Dedifferentiated amniotic fluid mesenchymal stem cell (primary cell): ENCODE results near the gene LDLRAD4.

Experiments used
- DNase-seq: peaks from one replicate; pipeline ENCODE4 v3.0.0-alpha.2; 2016; ENCODE audit errors: extremely low spot score

Gene LDLRAD4

DNA sequence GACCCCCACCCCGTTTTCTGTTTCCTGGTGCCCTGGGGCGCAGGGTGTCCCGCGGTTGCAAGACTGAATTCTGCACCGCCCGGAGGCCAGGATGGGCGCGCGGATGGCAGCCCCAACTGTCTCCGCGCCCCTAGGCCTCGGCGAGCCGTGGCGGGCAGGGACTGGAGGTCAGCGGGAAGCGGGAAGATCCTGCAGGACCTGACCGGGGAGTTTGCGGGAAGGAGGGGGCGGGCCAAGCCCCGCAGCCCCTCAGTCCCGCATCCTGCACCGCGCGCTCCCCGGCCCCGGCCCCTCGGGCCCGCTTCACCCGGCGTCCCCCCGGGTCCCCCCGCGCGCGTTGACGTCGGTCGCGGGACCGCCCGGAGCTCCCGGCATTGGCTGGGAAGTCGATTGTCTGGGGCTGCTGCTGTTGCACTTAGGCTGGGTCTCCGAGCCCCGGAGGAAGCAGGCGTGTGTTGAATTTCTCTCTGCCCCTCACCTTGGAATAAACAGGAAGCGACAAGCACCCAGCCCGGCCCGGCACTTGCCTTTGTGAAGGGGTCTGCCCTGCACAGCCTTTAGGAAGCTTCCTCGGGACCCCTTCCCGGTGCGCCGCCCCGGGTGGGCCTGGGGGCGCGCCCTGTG is at the start of gene LDLRAD4:
Gene LDLRAD4 (plus strand): TSS at position 393 of the 624 bp plus-strand sequence.
- DNase-seq = no peak

DNA sequence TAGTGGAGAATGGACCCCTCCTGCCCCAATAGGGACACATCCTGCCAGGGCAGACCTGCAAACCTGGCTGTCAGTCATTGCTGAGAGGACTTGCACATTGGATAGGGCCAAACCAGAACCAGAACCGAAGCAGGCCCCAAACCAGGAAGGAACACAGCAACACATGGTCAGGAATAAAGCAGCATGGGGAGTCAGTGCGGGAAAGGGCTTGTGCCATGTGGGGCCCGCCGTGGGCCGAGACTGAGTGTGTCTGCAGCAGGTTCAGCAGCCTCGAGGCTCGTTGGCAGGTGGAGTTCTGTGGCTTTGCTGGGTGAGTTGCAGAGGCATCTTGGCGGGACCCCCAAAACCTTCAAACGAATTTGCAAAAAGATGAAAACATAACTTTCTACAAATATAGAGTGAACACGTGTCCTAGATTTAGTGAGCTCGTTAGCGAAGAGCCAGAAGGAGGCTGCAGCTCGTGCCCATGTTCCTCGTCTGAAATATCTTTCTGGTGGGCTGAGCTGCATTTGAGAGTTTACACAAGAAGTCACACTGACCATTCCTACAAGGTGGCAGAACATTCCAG is 44.9 kb upstream of the LDLRAD4 start:
- no peak for DNase-seq

DNA sequence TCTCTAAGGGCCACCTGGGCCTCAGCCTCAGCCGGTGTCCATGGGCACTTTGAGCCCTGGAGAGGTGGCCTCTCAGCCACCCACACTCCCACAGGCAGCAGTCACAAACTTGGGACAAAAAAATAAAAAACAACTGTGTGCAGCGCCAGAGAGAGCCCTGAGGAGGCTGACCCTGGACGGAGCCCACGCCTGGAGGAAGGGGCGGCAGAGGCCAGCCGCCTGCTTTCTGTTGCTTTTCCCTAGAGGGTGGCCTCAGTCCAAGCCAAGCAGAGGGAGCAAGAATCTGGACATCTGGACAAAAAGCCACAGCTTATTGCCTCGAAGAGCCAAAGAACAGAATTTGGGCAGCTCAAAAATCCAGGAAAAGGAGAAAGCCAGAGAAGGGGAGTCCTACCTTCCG is 43.3 kb upstream of the LDLRAD4 start:
- no peak for DNase-seq

DNA sequence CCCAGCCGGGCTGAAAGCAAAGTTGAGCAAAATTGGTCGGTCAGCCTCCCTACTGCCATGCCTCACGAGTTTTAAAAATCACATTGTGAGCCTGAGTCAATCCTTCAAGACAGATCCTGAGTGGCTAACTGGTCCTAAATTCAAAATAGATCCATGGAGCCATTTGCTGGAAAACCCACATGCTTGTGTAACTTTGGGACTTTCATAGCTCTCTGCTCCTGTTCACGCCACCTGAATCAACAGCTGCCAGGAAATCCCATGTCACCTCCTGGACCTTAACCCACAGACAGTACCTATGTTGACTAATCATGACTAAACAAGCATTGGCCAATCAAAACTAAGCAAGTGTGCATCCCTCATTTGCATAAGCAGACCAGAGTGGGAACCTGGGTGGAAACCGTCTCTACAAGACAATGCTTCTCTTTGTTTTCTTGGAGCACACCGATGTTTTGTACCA is 42.8 kb upstream of the LDLRAD4 start:
- no peak for DNase-seq

DNA sequence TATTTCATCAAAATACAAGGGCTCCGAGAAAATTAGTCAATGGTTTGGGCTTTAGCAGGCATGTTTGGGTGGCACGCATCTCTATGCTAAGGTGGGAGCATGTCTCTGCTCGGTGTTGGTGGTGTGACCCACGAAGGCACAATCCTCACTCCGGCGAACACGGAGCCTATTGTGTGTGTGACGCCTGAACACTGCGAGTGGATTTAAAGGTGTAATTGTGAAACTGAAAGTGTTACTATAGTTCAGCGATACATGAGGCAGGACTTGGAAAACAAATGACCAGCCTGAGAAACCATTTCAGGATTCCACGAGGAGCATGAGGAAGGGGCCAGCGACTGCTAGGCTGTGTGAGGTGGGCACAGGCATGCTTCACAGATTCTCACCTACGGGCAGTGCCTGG is 41.7 kb upstream of the LDLRAD4 start:
- no peak for DNase-seq

DNA sequence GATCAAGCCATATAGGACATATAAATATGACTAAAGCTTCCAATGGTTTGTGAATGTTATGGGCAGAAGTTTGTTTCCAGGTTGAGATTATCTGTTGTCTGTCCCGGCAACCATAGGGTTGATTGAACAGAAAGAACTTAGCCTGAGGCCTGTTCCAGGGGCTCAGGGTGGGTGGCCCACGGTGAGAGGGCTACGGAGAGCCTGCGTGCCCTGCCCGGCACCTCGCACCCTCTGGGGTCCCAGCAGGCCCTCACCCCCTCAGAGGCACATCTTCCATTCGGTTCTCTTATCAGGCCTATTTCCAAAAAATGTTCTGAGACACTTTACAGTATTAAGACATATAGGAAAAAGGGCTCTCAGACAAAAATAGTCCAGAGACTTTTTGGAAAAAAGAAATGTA is 40.4 kb upstream of the LDLRAD4 start:
- no peak for DNase-seq

DNA sequence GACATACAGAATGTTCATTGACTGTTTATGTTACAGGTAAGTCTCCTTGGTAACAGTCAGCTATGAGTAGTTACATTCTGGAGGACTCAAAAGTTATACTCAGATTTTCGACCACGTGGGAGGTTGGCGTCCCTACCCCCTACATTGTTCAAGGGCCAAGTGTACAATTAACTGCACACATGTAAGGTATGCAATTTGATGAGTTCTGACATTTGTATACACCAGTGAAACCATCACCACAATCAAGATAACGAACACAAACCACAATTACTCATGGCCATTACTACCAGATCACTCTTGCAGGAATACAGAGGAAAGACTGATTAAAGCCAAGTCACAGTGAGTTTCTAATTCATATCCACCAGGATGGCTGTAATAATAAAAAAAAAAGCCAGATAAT is 39.6 kb upstream of the LDLRAD4 start:
- DNase-seq = no peak

DNA sequence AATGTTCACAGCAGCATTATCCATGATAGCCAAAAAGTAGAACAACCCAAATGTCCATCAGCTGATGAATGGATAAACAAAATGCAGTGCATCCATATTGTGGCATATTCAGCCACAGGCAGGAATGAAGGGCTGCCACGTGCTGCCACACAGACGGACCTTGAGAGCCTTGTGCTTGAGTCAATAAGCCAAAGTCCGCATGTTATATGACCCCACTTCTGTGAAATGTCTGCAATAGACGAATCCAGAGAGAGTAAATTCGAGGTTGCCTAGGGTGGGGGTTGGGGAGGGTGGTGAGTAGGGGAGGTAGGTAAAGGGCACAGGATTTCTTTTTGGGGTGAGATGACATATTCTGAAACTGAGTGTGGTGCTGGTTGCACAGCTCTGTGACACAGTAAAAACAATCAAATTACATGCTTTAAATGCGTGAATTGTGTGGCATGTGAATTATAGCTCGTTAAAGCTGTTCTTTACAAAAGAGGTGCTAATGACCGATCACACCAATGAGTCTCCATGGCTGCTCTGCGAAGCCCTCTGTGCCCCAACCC is 38.9 kb upstream of the LDLRAD4 start:
- no peak for DNase-seq

DNA sequence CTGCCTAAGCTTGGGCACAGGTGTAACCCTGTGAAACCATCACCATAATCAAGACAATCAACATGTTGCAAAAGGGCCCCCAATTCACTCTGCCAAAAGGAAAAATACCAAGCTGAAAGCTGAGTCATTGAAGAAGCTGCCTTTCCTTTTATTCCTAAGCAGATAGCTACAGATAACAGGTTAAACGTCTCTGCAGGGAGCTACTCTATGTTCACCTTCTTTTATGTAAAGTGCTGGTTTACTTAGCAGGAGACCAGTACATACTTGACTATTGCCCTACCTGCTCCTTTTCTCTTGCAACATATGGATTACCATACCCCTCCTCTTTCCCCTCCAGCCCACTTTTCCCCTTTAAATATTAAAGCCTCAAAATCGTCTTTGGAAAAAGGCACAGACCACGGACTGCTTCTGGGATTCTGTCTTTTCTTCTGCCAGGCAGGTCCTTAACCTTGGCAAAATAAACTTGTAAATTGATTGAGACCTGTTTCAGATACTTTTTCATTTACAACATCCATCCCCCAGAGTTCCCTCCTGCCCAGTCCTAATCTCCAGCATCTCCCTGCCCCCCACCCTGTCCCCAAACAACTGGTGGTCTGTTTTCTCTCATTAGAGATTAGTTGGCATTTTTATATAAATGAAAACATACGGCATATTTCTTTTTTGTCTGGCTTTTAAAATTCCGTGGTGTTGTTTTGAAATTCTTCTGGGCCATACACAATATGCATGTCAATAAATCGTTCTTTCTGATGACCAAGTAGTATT is 37.8 kb upstream of the LDLRAD4 start:
- no peak for DNase-seq

DNA sequence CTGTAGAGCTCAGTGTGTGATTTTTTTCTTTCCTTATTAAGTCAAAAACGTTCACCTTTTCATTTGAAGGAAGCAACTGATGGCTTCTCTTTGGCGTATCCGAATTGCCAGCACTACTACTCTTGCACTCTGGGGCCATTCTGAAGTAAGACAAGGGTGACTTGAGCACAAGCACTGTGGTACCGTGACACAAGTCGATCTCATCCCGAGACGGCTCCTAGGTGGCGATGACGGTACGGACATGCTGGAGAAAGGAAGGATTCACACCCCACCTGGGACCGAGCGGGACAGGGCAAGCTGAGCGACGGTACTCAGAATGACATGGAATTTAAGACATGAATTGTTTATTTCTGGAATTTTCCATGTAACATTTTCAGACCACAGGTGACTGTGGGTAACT is 36.8 kb upstream of the LDLRAD4 start:
- no peak for DNase-seq

DNA sequence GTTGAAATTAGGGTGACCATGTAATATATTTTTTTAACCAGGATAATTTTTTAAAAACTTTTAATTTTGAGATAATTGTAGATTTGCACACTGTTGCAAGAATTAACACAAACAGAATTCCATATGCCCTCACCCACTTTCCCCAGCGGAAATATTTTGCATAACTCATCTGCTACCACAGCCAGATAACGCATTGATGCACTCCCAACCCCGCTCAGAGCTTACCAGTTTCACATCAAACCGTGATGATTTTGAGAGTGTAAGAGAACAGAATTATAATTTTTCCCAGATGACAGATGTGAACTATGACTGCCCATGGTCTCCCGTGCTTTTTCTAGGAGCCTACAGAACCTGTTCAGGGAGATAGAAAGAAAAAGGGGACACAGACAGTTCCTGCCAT is 35.2 kb upstream of the LDLRAD4 start:
- no peak for DNase-seq

DNA sequence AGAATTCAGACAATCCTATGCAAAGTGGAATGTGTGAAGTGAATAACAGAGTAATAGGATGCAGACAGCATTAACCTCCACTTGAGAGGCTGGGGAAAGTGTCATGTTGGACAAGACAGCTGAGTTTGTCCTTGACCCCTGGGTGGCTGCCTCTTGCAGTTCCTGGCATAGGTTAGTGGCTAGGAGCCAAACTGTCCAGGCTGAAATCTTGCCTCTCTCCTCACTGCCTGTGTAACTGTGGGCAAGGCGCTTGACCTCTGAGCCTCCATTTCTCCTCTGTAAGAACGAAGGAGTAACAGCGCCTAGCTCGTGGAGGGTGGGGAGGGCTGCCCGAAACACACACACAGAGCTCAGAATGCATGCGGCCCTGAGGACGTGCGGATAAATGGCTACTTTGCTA is 34.8 kb upstream of the LDLRAD4 start:
- no peak for DNase-seq

DNA sequence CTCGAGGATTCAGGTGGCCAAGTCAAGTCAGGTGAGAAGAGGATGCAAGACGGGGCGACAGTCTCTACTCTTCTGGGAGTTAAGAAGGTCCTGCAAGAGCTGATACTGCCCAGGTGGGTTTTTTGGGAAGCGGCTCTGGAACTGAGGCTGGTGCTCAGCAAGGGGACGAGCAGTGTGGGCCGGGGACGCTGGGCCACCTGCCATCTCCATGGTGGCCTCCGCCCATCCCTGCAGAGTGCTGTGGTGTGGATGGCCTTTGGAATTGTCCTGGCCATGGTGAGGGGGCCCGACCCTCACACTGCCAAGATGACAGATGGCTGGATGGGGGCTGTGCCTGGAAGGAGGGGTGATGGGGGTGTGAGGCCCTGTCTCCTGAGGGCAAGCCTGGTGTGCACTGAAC is 34.2 kb upstream of the LDLRAD4 start:
- DNase-seq = no peak

DNA sequence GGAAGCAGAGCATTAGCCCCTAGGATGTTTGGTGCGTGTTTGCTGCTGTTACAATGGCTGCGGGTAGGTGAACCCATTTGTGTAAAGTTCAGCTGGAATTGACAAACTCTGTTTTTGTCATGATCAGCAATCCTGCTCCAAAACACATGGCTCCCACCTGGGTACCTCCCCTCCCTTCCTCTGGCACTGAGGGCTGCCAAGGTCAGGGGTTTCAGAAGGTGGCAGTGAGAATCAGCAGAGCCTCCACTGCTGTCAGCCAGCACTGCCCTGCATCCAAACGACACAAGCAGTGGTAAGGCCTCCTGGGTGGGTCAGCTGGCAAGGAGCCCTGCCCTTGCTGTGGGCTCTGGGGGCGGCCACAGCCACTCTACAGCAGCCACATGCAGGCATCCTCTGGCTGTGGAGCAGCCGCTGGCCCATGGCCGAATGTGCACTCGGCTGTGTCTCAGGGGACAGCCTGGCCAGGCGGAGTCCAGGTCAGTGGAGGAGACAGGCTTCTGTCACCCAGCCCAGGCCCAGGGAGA is 32.8 kb upstream of the LDLRAD4 start:
- no peak for DNase-seq

DNA sequence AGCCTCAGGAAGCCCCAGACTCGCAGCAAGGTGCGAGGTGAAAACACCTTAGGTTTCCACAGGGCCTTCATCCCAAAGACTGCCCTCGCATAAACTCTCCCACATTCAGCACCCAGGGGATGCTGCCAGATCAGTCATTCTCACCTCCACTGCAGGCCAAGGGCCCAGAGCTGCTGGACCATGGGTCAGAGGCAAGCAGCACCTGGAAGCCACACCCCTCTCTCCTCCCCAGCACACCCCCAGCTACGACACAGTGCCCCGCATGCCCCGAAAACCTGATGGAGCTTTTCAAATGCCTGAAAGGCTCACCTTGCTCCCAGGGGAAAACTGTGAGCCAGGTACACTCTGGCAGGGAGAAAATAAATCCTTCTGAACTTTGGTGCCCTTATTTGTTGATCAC is 31.9 kb upstream of the LDLRAD4 start:
- no peak for DNase-seq

DNA sequence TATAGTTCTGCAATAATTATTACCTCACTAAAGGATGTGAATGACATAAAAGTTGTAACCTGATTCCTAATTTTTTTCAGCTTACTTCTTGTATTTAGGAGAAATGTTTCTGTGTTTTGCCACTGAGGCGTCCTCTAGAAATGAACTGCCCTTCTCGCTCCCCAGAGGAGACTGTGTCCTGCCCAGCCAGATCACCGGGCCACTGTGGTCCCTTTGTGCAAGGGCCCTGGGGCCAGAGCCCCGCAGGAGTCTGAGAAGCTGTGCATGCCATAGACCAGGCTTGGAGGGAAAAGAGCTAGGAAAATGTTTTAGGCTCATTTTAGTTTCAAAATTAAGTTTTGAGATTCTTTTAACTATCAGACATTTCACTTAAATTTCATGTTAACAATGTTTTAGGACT is 31.1 kb upstream of the LDLRAD4 start:
- no peak for DNase-seq

DNA sequence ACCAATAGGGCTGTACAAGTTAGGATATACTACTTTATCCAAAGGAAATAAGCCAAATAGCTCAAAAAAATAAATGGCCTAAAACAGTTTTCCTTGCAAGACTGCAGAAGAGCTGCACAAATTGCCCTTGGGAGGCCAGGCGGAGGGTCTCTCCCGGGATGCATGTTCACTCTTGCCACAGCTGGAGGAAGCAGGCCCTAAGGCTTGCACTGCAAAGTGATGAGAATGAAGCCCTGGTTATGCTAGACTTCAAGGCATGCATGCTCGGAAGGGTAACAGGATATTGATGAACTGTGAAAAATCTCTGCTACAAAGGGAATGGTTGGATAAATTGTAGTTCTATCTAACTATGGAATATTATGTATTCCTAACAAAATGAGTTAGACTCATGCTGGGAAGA is 27.5 kb upstream of the LDLRAD4 start:
- DNase-seq = no peak

DNA sequence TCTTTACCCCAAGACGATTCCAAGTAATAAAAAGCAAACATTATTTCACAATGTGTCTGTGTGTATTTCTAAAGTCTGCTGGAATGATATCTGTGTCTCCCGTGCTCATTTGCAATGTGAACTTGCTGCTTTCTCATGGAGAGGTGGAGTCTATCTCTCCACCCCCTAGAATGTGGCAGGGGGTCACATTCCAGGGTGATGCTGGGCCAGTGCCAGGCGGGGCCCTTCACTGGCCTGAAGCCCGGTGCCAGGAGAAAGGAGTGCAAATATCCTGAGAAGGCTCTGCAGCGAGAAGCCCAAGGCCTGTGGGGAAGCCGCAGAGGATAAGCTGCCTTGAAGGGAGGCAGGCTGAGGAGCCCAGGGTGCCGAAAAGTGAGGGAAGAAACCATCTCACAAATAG is 26.8 kb upstream of the LDLRAD4 start:
- DNase-seq = no peak

DNA sequence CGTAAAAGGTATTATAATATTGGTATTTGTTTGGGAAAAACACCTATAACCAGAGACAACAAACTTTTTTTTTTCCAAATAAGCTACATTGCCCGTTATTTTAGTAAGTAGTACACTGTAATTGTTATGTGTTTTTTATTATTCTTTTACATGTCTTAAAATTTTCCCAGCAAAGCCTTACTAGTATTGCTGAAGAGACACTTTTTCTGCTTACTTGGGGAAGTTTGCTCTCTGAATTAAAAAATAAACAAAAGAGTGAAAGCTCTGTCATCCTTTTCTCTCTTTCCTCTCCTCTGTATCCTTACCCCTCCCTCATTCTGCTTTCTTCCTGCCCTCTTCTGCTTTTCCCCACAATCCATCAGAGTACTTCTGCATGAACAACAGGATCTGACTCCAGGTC is 25.6 kb upstream of the LDLRAD4 start:
- no peak for DNase-seq

DNA sequence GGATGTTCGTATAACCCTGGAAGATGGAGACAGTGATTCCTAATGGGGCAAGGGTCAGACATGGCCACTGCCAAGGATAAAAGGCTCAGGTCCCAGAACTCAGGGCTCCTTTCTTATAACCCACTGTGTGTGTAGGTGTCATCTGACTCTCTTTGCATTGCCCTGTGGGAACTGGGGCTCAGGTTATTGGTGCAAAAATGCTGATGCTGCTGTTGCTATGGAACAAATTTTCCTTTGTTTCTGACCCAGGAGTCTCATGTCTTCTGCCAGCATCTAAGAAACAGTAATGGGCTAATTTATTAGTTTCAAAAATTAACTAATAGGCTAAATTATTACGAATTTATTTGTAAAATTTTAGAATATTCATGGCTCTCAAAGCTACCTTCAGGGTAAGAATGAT is 24.3 kb upstream of the LDLRAD4 start:
- DNase-seq = no peak

DNA sequence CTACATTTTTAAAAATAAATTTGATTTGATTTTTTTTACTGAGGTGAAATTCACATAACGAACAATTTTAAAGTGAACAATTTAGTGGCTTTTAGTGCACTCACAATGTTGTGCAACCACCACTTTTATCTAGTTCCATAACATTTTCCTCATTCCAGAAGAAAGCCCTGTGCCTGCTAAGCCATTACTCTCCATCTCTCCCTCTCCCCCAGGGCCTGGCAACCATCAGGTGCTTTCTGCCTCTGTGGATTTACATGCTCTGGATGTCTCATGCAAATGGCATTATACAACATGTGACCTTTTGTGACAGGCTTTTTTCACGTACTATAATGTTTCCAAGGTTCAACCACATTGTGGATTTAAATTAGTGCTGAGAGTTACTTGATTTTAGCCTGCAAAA is 19.9 kb upstream of the LDLRAD4 start:
- DNase-seq = no peak

DNA sequence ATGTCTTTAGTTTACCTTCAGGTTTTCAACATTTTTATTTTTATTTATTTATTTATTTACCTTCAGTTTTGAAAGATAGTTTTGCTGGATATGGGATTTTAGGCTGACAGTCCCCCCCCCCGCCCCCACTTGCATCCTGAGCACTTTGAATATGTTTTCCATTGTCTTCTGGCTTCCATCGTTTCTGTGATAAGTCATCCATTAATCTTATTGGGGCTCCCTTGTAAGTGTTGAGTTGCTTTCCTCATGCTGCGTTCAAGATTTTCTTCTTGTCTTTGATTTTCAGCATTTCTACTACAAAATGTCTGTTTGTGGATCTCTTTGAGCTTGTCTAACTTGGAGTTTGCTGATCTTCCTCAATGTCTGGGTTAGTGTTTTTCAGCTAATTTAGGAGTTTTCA is 19.4 kb upstream of the LDLRAD4 start:
- DNase-seq = no peak

DNA sequence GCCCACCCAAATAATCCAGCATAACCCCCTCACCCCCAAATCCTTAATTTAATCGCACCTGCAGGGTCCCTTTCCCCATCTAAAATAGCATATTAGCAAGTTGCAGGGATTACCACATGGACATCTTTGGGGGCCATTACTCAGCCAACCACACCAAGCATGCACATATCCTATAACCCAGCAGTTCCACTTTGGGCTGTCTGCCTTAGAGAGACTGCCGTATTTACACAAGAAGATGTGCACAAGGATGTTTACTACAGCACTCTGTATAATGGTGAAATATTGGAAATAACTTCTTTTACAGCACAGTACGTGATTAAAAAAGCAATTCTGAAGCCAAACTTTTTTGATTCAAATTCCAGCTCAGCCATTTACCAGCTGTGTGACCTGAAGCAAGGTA is 17.3 kb upstream of the LDLRAD4 start:
- no peak for DNase-seq
